ENCODE data around the gene SLC4A3.

DNA sequence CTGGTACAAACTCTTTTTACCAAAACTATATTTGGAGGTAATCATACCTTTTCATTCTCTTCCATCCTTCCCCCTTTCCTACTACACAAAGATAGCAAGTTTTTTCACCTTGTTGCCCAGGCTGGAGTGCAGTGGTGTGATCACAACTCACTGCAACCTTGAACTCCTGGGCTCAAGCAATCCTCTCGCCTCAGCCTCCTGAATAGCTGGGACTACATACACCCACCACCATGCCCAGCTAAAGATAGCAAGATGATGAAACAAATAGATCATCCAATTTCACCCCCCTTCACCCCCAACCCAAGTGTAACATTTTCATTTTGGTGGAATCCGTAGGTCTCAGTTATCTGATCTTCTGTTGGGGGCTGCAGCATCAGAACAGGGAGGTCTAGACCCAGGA lies 34.3 kb upstream of the SLC4A3 start:
- TF ChIP-seq, protein P1, sequence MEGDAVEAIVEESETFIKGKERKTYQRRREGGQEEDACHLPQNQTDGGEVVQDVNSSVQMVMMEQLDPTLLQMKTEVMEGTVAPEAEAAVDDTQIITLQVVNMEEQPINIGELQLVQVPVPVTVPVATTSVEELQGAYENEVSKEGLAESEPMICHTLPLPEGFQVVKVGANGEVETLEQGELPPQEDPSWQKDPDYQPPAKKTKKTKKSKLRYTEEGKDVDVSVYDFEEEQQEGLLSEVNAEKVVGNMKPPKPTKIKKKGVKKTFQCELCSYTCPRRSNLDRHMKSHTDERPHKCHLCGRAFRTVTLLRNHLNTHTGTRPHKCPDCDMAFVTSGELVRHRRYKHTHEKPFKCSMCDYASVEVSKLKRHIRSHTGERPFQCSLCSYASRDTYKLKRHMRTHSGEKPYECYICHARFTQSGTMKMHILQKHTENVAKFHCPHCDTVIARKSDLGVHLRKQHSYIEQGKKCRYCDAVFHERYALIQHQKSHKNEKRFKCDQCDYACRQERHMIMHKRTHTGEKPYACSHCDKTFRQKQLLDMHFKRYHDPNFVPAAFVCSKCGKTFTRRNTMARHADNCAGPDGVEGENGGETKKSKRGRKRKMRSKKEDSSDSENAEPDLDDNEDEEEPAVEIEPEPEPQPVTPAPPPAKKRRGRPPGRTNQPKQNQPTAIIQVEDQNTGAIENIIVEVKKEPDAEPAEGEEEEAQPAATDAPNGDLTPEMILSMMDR (conservative IDR thresholded peaks at IDR 0.05; ENCODE audit: low read depth, low read length), result no peak
- TF ChIP-seq EZH2 (IDR thresholded peaks at IDR 0.05; ENCODE audit: borderline replicate concordance, low read depth, low read length, poor library complexity, severe bottlenecking), result no peak
